SH-SY5Y (cell line): Measurements from ENCODE around the gene DYNC2H1.

ENCODE experiments used
- GATA2 ChIP-seq: IDR thresholded peaks from 2 replicates; pipeline ENCODE4 v1.6.1; 2011; ENCODE audit warnings: mild to moderate bottlenecking, low read depth, low read length
- GATA3 ChIP-seq: IDR thresholded peaks from 2 replicates; pipeline ENCODE4 v1.6.1; 2011; ENCODE audit warnings: low read depth, mild to moderate bottlenecking, low read length, moderate library complexity

DNA sequence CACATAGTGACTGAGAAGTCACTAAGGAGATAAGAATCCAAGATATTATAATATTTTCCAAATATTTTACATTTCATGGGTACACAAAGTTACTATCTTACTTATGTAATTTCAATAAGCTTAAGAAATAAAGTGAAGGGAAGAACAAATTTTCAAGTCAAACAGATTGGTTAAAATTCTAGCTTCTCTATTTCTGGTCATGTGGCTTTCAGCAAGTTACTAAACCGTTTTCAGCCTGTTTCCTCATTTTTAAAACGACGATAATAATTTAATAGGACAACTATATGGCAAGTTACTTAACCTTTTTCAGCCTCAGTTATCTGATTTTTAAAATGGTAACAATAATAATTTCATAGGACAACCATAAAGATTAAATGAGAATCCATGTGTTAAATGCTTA lies 32.9 kb upstream of the DYNC2H1 start:
- TF ChIP-seq GATA2 (no peak), GATA3 (no peak)
